ENCODE results near the gene USP2. TPM values are rescaled to one million over a fixed set of nuclear protein-coding genes. Genes with fewer than 3 reads are reported as not detected.
A peak's percentile ranks its signal among the peaks of the same experiment; 100 is the strongest.

Gene USP2
- total and polyA plus RNA-seq, 2 of the 4 experiments (the other 2 are of a cell fraction), result 0.18 to 0.79 TPM

DNA sequence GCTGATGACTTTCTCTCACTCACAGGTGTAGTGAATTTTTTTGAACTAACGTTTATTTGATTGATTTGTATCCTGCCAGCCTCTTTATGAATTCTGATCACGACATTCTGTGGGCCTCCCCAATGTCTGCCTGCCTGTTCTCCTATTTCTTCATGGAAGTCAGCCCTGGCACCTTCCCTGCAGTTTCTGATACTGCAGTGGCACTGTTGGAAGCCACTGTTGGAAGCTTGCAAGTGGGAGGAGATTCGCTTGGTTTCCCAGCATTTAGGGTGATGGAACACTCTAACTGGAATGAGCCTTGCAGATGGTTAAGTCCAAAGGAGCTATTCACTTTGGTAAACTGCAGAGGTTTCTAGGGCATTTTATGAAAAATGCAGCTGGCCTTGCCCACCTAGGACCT is 42.8 kb upstream of the USP2 start:
- H3K79me1 ChIP-seq (ENCODE audit: low read depth in 1 of 2, low read length in 2 of 2), result peaks cover 10 to 32% of the 10 kb centered on the region in 2 experiments
- no peak overlapping the region for H3K18ac ChIP-seq (ENCODE audit: low read depth, low read length)
- H3K56ac ChIP-seq (ENCODE audit: extremely low read depth, insufficient read depth, low read length), result no peak overlapping the region
- H3K9me3 ChIP-seq (ENCODE audit: control insufficient read depth, insufficient read depth, low read length), result no peaks in the 10 kb centered on the region
- no peak overlapping the region for H3K4me3 ChIP-seq (ENCODE audit: insufficient read depth, low read depth, low read length)
- no peak overlapping the region for H3K23ac ChIP-seq (ENCODE audit: low read depth, low read length)
- no peak overlapping the region for H3K27ac ChIP-seq (ENCODE audit: insufficient read depth, low read length)
- BruUV-seq (replicated peaks), result no TSS peak
- H4K5ac ChIP-seq (ENCODE audit: low read depth, low read length), result no peak overlapping the region
- intact Hi-C loops (cut with micrococcal nuclease), result no loop called here
- no peak overlapping the region for H2BK5ac ChIP-seq (ENCODE audit: low read depth, low read length, poor library complexity, severe bottlenecking)
- 80% methylated on average over 2 of the region's 3 CpGs; no CpG with 5 or more reads in 1 of the 2 experiments for WGBS, 2 experiments (ENCODE audit: extremely low coverage in 2 of 2, insufficient read length in 1 of 2)
- no peak overlapping the region for H2BK120ac ChIP-seq (ENCODE audit: low read depth, low read length)
- no peak for TF ChIP-seq SMC3 (IDR thresholded peaks at IDR 0.05; ENCODE audit: low read depth, low read length)
- no peak for TF ChIP-seq NFE2L2 (IDR thresholded peaks at IDR 0.05; ENCODE audit: low read depth, low read length)
- no peak for TF ChIP-seq RCOR1 (IDR thresholded peaks at IDR 0.05; ENCODE audit: insufficient replicate concordance, low read length)
- TF ChIP-seq, protein P1, sequence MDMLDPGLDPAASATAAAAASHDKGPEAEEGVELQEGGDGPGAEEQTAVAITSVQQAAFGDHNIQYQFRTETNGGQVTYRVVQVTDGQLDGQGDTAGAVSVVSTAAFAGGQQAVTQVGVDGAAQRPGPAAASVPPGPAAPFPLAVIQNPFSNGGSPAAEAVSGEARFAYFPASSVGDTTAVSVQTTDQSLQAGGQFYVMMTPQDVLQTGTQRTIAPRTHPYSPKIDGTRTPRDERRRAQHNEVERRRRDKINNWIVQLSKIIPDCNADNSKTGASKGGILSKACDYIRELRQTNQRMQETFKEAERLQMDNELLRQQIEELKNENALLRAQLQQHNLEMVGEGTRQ (IDR thresholded peaks at IDR 0.05; ENCODE audit: low read depth, low read length), result no peak
- TF ChIP-seq POLR2A (IDR thresholded peaks at IDR 0.05; ENCODE audit: low read depth, low read length), result no peak
- TF ChIP-seq CHD1 (IDR thresholded peaks at IDR 0.05; ENCODE audit: low read depth, low read length), result no peak
- no peak for TF ChIP-seq MXI1 (IDR thresholded peaks at IDR 0.05; ENCODE audit: borderline replicate concordance, low read depth, low read length)
- TF ChIP-seq RAD21 (IDR thresholded peaks at IDR 0.05; ENCODE audit: low read length), result no peak
- TF ChIP-seq, protein P2, sequence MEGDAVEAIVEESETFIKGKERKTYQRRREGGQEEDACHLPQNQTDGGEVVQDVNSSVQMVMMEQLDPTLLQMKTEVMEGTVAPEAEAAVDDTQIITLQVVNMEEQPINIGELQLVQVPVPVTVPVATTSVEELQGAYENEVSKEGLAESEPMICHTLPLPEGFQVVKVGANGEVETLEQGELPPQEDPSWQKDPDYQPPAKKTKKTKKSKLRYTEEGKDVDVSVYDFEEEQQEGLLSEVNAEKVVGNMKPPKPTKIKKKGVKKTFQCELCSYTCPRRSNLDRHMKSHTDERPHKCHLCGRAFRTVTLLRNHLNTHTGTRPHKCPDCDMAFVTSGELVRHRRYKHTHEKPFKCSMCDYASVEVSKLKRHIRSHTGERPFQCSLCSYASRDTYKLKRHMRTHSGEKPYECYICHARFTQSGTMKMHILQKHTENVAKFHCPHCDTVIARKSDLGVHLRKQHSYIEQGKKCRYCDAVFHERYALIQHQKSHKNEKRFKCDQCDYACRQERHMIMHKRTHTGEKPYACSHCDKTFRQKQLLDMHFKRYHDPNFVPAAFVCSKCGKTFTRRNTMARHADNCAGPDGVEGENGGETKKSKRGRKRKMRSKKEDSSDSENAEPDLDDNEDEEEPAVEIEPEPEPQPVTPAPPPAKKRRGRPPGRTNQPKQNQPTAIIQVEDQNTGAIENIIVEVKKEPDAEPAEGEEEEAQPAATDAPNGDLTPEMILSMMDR (conservative IDR thresholded peaks at IDR 0.05; ENCODE audit: low read depth, low read length), result no peak
- TF ChIP-seq BHLHE40 (IDR thresholded peaks at IDR 0.05; ENCODE audit: low read depth, low read length), result no peak
- no peak for TF ChIP-seq FOS (IDR thresholded peaks at IDR 0.05; ENCODE audit: low read depth, low read length)
- TF ChIP-seq MAZ (IDR thresholded peaks at IDR 0.05; ENCODE audit: borderline replicate concordance, low read depth, low read length), result no peak
- no peak for TF ChIP-seq RFX5 (IDR thresholded peaks at IDR 0.05; ENCODE audit: low read depth, low read length)
- no peak overlapping the region for H2BK20ac ChIP-seq (ENCODE audit: low read depth, low read length)
- no peak overlapping the region for H3K9ac ChIP-seq (ENCODE audit: low read depth, low read length)
- DNase-seq (no peak), ATAC-seq (ENCODE audit: low read depth) (no peak)
- peak overlapping the region; percentile 45; the same call in 1 of the 2 replicates for H2AK5ac ChIP-seq (ENCODE audit: low read depth, low read length)
- ChIA-PET POLR2A (ENCODE audit: unreplicated experiment) (no interaction called here), CTCF (interaction anchor here (0.6 kb wide), 1 partner anchor 68 kb away, joined by 3 read pairs; no protein-coding TSS in a partner anchor)
- no peak overlapping the region for H4K91ac ChIP-seq (ENCODE audit: insufficient read depth, low read depth, low read length)
- no peak overlapping the region for H3K4me2 ChIP-seq (ENCODE audit: low read depth, low read length)
- no peak overlapping the region for H3K4ac ChIP-seq (ENCODE audit: low read depth, low read length)
- dilution Hi-C loops (cut with HindIII; ENCODE audit: low sequenced_read_pairs, unreplicated experiment), result no loop called here
- no peak overlapping the region for H2AFZ ChIP-seq (replicated peaks; ENCODE audit: low read length, poor library complexity)
- peaks cover 30% of the 10 kb centered on the region for H4K20me1 ChIP-seq (ENCODE audit: insufficient read depth, low read length)
- no peak overlapping the region for H2BK15ac ChIP-seq (ENCODE audit: low read depth, low read length)
- in situ Hi-C loops (cut with MboI; ENCODE audit: low sequenced_read_pairs), result no loop called here
- no peak overlapping the region for H4K8ac ChIP-seq (ENCODE audit: low read depth in 2 of 2, low read length in 2 of 2)
- peaks cover 10% of the 10 kb centered on the region for H3K4me1 ChIP-seq (ENCODE audit: control insufficient read depth, insufficient read depth, low read length)
- H3K14ac ChIP-seq (replicated peaks; ENCODE audit: low read depth, low read length), result no peak overlapping the region
- H3K9me1 ChIP-seq (ENCODE audit: insufficient read depth, low read length), result peaks cover 13% of the 10 kb centered on the region
- H3K36me3 ChIP-seq (ENCODE audit: control insufficient read depth, insufficient read depth, low read length), result peaks cover 16% of the 10 kb centered on the region
- no peaks in the 10 kb centered on the region for H3K27me3 ChIP-seq (ENCODE audit: control insufficient read depth, insufficient read depth, low read length)
- peak overlapping the region; percentile 7 for H2AK9ac ChIP-seq (replicated peaks; ENCODE audit: low read depth, low read length, poor library complexity)

Data from IMR-90 (cell line).